ENCODE measurements around the gene ICOS.
"Not testable (repeated sequence)": the region's sequence is repeated elsewhere in the genome, so short reads cannot be mapped to it uniquely, and the experiment has no call there.

The ICOS gene

DNA sequence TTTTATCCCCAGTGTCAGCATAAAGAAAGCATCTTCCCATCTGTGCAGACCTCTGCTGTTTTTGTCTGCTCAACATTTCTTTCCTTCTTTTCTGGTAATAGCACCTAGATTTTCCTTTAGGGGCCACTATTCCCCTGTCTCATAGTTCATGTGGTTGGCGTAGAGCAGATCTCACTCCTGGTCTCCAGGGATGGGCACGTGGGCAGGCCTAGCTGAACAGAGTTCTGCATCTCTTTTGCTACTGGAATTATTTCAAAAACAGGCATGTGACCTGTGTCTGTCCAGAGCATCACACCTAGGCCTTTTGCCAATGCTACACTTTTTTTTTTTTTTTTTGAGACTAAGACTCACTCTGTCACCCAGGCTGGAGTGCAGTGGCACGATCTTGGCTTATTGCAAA lies 17.7 kb upstream of the ICOS start:
- no peak for DNase-seq

GRCh38 chr2:203925512-203926158 lies 10.9 kb upstream of the ICOS start:
- DNase-seq: no peak

DNA sequence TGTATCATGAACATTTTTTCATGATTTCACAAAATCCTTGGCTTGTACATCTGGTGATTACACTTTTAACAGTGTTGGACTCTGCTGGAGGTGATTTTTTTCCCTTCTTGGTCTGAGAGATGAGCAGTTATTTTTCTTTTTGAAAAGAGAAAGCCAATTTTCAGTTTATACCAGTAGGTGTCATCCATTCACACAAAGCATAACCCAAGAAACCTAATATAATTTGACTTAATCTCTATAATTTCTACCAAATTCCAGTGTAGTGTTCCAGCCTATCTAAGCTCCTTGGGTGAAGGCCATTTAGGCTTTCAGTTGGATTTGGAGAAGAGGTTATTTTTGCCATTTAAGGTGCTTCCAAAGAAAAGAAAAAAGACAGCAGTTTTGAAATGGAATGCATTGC lies 7.7 kb upstream of the ICOS start:
- DNase-seq: no peak

- peak in 1 of 2 experiments; percentile 40 for DNase-seq
Observed at GRCh38 chr2:203931262-203931661, 5.3 kb upstream of the ICOS start.

DNA sequence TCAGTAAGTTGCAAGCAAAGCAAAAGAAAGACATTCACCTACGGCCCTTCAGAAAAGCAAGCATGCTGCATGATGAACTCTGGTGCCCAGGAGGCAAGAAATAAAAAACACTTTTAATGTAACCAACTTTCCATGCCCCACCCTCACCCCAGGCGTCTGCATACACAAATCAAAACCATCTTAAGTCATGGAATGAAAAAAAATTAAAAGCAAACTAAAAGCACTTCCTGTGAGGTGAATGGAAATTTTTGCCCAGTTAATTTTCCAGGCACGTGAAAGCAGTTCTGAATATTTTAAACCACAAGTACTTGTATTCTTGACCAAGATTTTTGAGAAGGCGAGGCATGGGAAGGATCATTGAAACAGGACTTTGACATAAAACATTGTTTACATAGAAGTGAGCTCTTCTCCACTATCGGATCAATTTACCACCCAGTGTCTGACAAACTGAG lies 2.5 kb upstream of the ICOS start:
- DNase-seq: peak; percentile 63 to 67

DNA sequence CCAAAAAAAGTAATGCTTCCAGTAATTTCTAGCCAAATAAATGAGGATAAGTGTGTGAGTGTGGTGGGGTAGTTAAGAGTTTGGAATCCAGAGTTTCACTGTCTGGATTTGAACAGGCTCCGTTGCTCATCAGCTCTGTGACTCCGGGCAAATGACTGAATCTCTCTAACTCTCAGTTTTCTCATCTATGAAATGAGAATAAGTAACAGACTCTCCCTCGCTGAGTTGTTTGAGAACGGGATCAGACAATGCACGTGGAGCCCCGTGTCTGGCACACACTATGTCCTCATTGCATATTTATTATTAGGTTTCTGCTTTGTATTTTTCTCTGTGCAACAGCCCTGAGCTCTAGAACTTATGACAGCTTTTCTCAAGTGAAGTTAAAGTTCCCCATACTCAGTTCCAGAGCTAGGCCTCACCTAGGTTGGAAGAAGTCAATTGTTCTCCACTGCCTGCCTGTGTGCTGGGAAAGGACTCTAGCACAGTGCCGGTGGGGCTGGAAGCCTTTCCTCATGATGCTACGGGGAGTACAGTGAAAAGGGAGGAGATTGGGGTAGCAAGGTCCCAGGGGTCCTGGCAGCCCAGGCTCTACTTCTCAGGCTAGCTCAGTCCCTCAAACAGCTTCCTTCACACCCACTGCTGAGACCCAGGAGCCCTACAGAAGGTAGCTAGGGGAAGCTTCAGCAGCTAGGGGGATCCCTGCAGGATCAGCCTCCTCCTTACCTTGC lies 1.7 kb upstream of the ICOS start:
- peak in 1 of 2 experiments; percentile 53 for DNase-seq

DNA sequence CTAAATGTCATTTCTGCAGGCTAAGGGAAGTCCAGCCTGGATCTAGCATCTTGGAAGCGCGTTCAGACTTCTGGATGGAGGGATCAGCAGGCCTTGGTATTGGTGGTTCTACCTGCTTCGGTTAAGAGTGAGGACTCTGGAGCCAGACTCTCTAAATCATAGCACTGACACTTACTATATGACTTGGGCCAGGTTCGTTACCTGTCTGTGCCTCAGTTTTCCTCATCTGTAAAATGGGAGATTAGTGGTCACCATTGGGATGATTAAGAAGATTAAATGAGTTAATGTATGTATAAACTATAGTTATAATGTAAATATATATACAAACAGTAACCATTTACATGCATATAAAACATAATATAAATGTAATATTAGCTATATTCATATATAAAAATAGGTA lies 995 bp upstream of the ICOS start:
- no peak for DNase-seq

DNA sequence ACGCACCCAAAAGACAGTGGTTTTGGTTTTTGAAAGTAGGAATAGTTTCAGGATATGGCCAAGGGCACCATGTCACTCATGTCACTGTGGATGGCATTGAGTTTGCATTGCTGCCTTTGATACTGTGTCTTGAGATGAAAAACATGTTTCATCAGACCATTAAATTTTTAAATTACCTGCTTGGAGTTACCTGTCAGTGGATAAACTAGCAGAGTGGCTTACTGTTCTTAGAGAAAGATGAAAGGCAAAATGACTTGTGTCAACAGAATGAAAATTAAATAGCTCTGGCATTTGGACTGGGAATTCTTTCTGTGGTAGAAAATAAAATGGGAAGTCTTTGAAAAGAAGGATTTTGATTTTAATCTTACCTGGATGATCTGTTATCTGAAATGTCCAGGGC lies 386 bp downstream of the ICOS start:
- DNase-seq: no peak

- no peak for DNase-seq
Observed at GRCh38 chr2:203937788-203938187, 1.2 kb downstream of the ICOS start.

DNA sequence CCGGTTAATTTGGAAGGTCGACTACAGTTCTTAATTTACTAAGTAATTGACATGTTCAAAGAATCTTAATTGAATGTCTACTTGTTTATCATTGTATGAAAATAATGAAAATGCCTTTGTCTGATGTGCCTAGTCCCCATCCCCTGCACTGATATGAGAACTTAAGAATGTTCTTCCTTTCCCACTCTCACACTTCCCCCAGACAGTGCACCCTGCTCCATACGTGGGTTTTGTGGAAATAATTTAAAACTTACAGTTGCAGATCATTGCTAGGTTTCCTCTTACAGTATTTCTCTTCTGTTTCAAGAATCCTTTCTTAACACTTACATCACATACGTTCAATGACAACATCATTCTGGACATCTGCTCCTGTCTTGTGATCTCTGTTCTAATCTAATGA lies 3.5 kb downstream of the ICOS start:
- no peak for DNase-seq

DNA sequence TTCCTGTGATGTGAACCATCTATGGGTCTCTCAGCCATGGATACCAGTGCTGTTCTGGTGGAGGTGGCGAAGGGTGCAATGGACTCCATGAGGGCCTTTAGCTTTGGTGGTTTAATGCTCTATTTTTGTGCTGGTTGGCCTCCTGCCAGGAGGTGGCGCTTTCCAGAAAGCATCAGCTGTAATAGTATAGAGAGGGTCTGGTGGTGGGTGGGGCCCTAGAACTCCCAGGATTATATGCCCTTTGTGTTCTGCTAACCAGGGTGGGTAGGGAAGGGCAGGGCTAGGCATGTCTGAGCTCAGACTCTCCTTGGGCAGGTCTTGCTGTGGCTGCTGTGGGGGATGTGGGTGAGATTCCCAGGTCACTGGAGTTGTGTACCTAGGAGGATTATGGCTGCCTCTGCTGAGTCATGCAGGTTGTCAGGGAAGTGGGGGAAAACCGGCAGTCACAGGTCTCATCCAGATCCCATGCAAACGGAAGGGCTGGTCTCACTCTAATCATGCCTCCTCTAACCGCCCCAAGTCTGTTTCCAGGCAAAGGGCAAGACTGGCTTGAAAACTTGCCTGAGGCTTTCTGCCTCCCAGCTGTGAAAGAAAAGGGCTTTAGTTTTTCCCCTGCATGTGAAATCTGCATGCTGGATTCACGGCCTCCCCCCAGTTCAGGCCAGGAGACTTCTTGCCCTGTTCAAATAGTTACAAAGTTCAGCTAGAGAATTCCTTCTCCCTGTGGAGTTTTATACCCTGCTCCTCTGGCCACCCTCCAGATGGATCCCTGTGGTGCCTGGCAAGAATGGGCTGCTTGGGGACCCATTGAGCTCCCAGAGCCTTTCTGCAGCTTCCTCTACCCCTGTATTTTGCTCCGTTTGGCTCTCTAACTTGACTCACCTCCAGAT lies 7.2 kb downstream of the ICOS start:
- DNase-seq: peak in 1 of 2 experiments; percentile 54

- no peak for DNase-seq
Observed at GRCh38 chr2:203948733-203949132, 12.2 kb downstream of the ICOS start.

DNA sequence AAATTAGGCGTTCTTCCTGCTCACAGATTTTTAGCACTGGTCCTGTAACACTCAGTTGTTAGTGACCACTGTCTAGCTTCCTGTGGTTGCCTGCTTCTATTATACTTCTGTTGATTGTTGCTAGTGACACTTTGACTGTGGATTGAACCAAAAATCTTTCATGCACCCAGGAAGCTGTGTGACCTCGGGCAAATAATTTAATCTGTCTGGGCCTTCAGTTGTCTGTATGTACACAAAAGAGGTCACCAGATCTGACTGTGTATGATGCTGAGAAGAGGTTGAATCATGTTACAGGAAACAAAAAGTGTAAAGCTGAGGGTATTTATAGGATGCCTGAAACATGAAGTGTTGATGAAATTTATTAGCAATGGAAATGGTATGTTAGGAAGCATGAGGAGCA lies 12.7 kb downstream of the ICOS start:
- DNase-seq: no peak

DNA sequence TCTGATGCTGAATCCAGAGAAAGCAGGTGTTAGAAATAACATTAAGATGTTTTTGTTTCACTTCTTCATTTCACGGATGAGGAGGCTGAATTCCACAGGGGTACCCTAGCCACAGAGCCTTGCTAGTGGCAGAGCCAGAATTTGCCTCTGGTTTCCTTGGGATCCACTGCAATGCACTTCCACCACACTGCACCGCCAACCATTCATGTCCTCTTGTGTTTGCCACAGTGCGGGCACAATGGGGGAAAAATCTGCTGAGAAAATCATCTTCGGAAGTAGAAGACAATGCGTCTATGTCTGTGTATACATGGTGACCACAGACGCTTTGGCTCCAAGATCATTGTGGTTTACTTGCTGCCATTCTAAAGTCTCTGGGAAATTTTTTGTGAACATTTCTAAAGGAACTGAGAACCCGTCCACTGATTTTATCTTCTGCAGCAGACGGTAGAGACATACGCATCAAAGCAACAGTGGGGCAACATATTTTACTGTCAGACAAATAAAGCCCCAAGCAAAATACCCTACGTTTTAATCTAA lies 14.9 kb downstream of the ICOS start:
- DNase-seq: peak in 1 of 2 experiments; percentile 56

DNA sequence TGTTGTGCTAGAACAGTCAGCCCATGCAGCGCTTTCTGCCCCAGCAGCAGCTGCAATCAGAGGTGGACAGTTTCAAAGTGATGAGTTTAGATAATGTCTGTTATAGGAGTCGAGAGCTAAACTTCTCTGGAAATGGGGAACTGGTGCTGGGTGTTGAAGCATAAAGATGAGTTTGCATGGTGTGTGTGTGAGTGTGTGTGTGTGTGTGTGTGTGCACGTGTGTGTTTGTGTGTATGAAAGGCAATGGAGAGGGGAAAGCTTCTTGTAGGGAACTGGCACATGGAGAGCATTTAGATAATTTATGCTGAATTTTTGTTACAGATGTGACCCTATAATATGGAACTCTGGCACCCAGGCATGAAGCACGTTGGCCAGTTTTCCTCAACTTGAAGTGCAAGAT lies 22.7 kb downstream of the ICOS start:
- DNase-seq: no peak

GRCh38 chr2:203959672-203960071 lies 23.1 kb downstream of the ICOS start:
- DNase-seq: no peak

GRCh38 chr2:203960811-203961210 lies 24.2 kb downstream of the ICOS start:
- no peak for DNase-seq

- not testable (repeated sequence) for DNase-seq
Observed at GRCh38 chr2:203965190-203965589, 28.6 kb downstream of the ICOS start.

- DNase-seq: no peak
Observed at GRCh38 chr2:203971251-203971650, 34.7 kb downstream of the ICOS start.

DNA sequence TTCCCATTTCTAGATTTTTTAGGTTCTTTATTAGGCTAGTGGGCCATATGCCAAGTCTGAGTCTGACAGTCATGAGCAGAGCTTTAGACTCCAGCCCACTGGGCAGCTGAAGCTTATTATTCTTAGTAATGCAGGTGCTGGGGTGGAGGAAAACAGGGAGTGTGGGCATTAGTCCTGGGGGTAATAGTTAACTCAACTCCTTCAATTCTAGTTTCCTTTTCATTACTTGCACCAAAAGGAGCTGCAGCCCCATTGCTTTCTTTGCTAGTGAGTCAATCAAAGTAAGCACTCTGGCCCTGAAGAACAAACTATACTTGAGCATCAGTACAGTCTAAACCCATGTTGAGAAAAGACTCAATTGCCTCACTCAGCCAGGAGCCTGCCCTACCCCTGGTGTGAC lies 35.5 kb downstream of the ICOS start:
- DNase-seq: no peak

DNA sequence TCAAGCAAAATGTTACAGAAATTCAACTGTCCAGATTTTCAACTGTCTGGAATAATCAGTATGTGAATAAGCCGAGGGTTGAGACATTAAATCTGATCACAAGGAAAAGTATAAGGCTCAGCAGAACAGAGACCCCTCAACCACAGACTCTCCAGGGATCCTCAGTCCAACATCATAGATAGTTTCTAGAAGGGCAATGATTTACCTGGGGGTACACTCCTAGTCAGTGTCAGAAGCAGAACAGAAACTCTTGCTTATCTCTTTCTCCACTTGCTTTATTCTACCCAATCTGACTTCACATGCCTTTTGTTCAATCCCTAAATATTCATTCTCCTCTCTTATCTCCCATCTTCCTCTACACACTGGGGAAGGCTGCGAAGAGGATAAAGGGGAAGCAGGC lies 36.4 kb downstream of the ICOS start:
- DNase-seq: no peak

GRCh38 chr2:203973676-203974075 lies 37.1 kb downstream of the ICOS start:
- no peak for DNase-seq

GRCh38 chr2:203975912-203976311 lies 39.3 kb downstream of the ICOS start:
- DNase-seq: no peak
